HG02763 (cell line): ENCODE measurements around the gene GRIPAP1.

Source experiments
- ATAC-seq: cut with Tn5 transposase; IDR thresholded peaks from one replicate; pipeline ENCODE4 v1.9.1; 2021; ENCODE audit warnings: mild to moderate bottlenecking, moderate library complexity; ENCODE audit not compliant: unreplicated experiment

The GRIPAP1 gene

GRCh38 chrX:48927736-48928382, 74.2 kb downstream of the GRIPAP1 start:
- no peak for ATAC-seq

- no peak for ATAC-seq
Measured at GRCh38 chrX:48927123-48927522, 74.9 kb downstream of the GRIPAP1 start.

DNA sequence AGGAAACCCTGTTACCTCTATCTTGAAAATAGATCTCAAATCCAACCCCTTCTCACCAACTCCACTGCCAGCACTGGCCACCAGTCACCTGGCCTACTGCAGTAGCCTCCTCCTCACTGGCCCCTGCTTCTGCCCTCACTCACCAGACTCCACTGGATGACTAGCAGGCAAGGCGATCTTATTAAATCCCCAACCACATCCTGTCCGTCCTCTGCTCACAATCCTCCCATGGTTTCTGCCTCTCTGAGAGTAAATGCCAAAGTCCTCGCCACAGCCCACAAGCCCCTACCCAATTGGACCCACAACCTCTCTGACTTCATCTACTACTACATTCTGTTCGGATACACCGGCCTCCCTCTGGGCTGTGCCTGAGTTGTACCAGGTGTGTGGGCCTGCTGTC, 77.8 kb downstream of the GRIPAP1 start:
- no peak for ATAC-seq

DNA sequence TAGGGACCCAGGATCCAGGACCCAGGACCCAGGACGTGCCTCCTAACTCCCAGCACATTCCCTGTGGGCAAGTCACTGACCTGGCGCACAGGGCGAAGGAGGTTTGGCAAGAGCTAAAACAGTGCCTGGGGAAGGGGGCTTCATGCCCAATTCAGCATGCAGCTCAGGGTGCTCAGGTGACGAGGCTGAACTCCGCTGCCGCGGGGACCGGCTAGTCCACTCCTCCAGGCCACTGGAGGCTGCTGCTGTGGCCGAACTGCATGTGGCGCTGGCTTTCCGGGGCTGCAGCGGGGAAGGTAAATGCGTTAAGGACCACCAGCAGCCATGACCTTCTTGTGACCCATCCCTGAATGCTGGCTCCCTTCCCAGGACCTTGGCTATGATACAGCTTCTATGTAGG, 78.3 kb downstream of the GRIPAP1 start:
- ATAC-seq, result no peak
